Activated CD8-positive, alpha-beta memory T cell treated with anti-CD3 and anti-CD28 coated beads, Interleukin-2, amount 50 U/mL, for 1 hour (primary cell): Measurements from ENCODE around the gene TACC3.
"Not testable (repeated sequence)": the region's sequence is repeated elsewhere in the genome, so short reads cannot be mapped to it uniquely, and the experiment has no call there.

Experiments
- DNase-seq: peaks from one replicate; pipeline ENCODE4 v3.0.0-alpha.2; 2020; ENCODE audit errors: extremely low read depth

TACC3 gene

DNA sequence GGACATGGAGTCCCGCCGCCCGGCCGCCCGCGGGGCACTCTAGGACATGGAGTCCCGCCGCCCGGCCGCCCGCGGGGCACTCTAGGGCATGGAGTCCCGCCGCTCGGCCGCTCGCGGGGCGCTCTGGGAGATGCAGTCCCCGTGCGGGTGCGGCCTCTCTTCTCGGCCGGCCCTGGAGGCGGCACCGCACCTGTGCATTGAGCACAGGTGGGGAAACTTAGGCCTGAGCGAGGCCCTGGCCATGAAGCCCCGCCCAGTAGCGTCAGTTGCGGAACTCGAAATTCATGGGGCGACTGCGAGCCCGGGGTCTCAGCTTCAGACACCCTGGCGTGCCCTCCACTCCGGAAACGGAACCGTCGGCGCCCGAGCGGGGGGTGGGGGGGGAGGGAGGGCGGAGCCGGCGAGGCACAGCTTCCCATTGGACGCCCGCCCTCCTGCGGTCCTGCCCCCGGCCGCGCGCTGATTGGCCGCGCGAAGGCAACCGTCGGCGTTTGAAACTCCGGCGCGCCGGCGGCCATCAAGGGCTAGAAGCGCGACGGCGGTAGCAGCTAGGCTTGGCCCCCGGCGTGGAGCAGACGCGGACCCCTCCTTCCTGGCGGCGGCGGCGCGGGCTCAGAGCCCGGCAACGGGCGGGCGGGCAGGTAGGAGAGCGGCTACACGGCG is at the start of gene TACC3, which contains the start of gene TMEM129:
TACC3 (plus strand) TSS at position 519 of the 663 bp plus-strand sequence. CDS start 1,901 bp downstream, outside the sequence.
TMEM129 (minus strand) TSS at position 321 of the 663 bp plus-strand sequence. CDS start 486 bp downstream, outside the sequence.
- peak; percentile 87 for DNase-seq

DNA sequence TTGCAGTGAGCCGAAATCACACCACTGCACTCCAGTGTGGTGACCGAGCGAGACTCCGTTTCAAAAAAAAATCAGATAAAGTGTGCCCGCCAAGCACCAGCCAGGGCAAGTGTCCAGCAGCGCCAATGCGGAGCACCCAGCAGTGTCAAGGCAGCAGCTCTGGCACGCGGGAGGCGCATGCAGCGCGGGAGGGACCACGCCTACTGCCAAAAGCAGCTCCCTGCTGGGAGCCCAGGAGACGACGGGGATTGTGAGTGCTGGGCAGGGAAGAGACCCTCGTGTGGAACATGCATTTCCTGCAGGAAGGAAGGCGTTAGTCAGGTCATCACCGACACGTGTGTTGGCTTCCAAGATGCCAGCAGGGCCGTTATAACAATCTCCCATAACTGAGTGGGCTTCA is 47.6 kb upstream of the TACC3 start:
- DNase-seq, result no peak

DNA sequence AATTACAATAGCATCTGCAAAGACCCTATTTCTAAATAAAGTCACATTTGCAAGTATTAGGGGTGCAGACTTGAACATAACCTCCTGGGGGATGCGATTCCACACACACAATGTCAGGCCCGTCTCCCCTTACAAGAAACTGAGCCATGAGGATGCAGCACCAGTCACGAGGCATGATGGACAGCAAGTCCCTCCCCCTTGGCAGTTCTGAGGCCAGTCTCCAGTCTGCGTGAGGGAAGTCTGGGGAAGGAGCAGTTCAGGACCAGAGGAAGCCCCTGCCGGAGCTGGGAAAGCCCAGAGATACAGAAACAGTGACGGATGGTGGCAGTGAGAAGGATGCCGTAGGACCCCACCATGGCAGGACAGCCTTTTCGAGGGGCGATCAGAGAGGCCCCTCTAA is 46.6 kb upstream of the TACC3 start:
- DNase-seq, result no peak

DNA sequence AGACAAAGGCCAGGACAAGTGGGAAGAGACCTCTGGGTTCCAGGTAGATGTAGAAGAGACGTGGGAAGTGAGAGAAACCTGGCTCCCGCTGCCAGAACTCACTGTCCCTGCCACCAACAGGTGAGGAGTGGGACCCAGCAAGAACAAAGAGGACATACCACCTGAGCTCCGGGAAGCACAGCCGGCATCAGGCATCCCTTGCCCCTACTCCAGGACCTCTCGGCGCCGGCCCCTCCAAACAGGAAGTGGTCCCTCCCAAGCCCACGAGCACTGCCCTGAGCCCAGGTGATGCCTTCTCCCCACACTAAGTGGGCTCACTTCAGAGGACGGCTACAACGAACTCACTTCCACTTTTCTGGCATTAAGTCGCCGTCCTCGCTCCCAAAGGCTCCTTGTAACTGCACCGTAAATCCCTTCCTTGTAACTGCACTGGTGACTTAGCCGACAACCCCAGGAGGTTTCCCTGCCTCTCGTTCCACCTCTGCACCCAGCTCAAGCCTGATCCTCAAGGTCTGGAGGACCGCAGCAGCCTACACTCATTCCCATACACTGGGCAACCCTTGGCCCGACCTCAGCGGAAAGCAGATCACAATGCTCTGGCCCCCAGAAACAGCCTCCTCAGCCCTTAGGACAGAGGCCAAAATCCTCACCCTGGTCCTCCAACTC is 46.1 kb upstream of the TACC3 start:
- DNase-seq, result no peak

DNA sequence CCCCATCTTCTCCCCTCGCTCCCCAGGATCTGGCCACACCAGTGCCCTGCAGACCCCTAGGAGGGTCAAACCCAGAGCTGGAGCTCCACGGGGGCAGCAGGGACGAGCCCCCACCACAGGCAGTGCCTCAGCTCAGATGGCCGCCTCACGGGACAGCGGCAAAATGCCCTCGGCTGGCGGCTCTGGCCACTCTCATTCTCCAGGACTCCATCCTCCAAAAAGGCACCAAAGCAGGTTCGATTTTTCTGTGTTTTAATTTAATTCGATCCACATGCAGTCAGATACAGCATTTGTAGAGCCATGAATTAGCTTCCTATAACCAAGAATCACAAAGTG is 45.6 kb upstream of the TACC3 start:
- no peak for DNase-seq

DNA sequence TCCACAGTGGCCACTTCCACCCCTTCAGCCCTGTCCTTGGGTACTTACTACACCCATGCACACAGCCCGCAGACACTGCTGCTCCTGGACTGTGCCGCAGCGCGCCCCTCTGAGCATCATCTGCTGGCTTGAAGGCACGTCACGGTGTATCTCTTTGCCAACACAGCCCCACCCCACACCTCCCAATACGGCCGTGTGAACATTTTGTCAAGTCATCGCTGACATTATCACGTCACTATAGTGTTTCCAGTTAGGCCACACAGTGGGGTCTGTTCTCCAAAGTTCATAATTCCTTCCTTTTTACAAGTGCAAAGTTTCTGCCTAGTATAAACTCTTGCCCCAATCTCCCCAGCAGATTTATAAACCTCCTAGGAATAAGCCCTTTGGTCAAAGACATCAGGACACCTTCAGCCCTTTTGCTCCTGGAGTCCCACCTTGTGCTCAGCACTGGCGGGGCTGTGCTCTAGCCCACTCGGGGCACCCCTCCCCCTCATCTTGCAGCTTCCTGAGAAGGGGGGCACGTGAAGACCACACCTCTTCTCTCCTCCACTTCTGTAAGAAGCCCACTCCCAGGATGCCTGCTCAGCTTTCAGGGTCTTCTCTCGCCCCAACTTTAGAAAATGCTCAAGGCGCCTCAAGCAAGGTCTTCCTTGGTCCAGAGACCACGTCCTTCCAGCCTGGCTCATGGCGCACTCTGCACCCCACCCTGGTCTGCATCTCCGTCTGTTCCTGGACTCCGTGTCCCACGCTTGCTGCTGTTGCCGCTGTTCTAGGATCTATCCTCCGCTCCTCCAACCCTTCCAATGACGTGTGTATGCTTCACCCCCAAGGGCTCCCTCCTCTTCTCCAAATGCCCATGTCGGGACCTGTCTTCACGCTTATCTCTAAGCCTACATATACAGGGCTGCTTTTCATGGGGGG is 44.5 kb upstream of the TACC3 start:
- no peak for DNase-seq

DNA sequence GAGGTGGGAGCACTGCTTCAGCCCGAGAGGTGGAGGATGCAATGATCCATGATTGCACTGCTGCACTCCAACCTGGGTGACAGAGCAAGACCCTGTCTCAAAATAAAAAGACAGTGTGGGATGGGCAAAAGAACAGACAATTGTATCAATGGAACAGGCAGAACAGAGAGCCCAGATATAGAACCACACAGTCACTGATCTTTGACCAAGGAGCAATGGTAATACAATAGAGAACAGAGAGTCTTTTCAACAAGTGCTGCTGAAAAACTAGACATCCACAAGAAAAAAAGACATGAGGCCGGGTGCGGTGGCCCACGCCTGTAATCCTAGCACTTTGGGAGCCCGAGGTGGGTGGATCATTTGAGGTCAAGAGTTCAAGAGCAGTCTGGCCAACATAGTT is 43.1 kb upstream of the TACC3 start:
- no peak for DNase-seq

DNA sequence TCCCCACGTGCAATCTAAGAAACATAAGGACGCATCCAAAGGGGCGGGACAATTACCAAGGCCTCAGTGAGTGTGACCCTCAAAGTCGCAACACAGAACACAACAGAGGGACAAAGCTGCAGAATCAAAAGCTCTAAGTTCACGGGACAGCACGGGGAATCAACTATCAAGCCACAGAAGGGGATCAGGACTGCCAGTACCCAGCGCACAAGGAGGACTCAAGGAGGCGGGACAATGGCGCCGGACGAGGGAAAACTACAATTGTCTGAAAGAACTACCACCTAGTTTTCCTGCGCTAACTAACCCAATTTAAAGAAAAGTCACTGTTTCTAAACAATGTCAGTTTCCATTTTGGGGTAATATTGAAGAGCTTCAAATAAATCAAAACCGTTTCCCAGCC is 38.5 kb upstream of the TACC3 start:
- no peak for DNase-seq

DNA sequence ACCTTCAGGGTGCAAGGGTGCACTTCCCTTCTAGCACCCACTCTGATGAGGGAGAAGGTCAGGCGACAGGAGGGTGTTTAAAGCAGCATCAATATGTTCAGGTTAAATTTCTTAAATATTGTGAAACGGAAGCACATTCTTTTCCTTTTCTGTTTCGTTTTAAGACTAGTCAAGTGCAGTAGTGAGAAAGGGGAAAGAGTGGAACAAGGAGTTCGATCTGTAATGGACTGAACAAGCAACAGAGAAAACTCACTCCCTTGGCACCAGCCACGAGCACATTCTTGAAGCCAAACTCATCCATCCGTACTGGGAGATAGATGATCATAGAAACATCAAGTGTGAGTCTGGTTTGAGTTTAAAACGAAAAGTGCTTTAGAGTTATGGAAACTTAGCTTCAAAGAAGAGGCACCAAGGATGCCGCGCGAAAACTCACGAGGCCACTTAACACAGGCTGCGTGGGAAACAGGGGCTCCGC is 38.0 kb upstream of the TACC3 start:
- DNase-seq, result no peak

DNA sequence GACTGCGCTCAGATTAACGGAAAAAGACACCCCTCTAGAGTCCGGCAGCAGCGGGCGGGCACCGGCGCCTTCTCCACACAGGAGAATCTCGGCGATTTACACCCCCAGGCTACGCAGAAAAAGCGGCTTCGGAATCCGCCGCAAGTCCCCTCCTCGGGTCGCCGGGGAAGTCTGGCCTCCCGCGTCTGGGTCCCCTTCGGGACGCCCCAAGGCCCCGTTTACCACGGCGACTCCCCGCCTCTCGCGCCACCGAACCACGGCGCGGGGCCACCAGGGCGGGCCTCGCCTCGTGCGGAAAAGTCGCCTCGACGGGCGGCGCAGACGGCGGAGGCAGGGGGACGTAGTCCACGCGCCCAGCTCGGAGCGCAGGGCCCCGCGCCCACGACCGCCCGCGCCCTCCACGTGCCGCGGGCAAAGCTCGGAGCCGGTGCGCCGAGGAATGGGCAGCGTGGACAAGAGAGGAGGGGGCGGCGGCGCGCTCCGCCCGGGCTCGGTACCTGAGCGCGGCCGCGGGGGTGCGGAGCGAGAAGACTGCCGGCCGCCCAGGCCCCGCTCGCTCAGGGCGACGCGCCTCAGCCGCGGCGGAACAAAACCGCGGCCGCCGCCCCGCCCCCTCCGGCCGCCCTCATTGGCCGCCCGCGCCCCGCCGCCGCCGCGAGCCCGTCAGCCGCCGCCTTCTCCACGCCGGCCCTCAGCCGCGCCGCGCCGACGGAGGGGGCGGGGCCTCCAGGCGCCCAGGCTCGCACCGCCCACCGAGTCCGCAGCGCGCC is 37.4 kb upstream of the TACC3 start, which contains the start of gene FAM53A:
FAM53A (minus strand) TSS at position 578 of the 770 bp plus-strand sequence. CDS start 15,572 bp downstream, outside the sequence.
- no peak for DNase-seq

DNA sequence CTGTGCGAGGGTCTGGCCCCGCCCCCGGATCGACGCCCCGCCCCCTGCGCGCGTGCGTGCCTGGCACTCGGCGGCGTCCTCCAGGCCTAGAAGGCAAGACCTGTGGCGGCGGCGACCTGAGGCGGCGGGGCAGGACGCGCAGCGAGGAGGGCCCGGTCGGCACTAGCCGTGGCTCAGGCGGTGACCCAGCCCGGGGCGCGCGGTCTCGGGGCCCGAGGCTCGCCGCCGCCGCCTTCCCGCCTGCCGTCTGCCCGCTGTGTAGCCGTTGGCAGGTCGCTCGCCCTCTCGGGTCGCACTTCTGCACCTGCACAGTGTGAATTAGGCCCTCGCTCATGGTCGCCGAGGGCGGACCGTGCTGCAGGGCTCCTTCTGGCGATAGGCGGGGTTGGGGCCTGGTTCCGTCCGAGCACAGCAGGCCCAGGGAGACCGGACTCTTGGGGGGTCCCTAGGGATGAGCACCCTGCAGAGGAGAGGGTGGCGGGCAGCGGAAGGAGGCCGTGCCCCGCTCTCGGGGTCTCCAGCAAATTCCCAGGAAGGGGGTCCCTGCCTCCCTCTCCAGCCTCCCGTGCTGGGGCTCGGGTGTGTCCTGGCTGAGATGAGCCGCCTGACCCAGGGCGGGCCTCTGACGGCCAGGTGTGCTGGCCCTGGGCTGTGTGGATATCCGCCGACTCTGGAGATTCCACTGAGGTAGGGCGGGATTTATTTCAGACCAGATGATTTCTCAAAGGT is 36.7 kb upstream of the TACC3 start:
- DNase-seq, result peak; percentile 67

DNA sequence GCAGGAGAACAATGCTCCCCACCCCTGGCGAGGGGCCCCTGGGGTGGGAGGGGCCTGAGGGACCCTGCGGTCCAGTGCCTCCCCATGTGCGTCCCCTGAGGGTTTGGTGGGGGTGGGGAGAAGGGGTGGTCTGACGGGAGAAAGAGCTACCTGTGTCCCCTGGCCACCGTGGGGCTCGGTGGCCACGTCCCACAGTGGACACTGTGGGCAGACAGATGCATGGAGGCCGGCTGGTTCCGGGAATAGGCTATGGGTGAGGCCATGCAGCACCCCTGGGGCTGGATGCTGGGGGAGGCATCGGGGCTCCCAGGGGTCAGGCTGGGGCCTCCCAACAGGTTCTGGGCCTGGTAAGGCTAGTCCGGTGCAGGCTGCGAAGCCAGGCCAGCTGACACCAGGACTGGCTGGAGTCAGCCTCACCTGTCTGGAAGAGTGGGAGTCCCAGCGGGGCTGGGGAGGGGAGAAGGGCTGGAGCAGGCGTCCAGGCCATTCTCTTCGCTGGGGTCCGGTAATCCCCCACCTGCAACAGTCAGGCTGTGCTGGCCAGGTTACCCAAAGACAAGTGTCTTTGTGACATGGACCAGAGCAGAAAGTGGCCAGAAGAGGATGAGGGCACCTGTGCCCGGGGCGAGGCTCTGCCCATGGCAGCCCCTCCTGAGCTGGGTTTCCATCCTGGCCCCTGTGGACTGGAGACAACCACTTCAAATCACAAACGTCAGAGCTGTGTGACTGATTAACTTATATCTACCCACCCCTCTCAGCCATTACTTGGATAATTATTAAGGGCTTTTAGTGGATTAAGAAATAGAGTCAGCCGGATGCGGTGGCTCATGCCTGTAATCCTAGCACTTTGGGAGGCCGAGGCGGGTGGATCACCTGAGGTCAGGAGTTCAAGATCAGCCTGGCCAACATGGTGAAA is 35.8 kb upstream of the TACC3 start:
- DNase-seq, result no peak

DNA sequence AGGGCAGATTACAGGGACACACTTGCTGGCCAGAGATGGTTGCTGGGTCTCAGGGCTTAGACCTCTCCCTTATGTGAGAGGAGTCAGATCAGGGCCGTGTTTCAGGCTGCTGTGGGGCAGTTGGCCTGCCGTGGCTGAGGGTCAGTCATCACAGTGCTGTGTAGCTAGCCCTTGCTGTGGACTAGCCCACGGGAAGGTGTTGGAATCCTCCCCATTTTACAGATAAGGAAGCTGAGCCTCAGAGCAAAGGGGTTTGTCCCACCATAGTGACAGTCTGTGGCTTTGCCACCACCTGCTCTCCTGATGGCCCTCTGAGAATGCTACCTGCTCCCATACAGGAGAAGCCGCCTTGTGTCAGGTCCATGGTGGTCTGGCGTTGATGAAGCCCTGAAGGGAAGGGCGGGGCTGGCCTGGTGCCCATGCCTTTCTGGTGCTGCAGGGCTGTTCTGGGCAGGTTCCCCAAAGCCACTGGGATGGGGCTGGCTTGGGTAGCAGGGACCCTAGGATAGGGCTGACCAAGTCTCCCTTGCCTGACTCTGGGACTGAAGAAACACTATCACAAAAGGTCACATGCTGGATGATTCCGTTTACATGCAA is 34.8 kb upstream of the TACC3 start:
- no peak for DNase-seq

DNA sequence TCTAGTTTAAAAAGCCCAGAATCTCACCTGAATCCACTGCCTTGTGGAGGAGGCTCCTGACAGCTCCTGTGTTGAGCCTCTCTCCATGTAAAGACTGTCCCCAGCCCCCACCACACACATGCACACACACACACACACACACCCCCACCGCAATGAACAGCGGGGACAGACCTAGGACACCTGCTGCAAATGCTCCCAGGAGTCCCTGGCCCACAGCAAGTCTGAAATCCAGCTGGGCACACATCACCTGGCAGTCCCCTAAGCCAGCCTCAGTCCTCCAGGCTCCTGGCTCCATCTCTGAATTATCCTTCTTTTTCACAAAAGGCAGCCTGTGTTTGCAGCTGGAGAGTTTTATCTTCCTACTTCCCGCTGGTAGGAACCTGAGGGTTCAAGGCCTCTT is 30.6 kb upstream of the TACC3 start:
- no peak for DNase-seq

DNA sequence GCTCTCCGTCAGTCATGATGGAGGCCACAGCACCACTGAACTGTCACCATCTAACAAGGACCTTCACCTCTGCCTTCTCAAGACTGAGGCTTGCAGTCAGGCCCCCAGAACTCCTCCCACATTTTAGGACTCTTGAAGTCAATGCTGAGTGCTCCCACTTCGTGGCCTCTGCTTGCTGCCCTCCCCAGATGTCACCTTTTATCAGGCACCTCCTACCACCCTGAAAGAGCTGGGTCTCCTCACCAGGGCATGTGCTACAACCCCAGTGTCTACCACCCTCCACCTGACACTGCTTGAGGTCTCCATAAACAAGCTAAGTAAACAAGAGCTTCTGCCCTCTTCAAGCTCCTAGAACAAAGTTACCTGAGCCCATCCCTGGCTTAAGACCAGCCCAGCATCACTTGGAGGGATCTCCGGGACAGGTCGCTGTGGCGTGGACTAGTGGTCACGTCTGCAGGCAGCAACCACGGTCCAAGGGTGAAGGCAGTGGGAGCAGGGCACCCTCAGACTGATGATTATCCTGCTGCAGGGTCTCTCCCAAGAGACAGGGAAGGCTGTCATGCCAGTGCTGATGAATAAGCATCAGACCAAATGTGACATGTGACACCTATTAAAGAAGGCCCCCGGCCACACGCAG is 29.5 kb upstream of the TACC3 start:
- no peak for DNase-seq

DNA sequence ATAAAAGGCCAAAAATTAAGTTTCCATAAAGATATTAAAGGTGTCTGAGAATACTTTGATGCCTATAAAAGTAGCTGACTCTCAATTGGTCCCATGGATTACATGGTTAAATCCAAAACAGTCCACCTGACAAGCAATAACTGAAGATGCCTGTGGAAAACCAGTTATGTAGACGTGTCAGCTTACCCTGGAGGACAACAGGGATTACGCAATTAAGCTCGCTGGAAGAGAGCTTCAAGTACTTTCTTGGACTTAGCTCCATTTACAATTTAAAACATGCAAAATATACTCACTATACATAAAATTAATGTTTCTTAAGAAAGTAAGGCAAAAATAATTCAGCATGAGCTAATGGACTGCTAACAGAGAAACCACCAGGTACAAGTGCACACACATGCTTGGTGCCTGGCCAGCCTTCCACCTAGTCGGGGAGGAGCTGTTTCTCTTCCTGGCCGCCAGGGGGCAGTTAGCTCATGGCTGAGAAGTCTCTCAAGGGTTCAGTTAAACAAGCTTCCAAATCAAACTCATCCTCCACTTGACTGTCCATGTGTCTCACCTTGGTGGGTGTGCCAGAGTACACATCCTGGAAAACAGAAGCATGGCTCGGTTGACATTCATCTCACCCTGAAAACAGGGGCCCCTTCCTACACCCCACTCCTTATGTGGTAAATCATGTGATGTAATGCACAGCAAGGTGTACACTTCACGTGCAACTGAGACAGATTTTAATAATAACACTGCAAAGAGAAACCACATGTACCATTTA is 28.0 kb upstream of the TACC3 start:
- DNase-seq, result no peak

DNA sequence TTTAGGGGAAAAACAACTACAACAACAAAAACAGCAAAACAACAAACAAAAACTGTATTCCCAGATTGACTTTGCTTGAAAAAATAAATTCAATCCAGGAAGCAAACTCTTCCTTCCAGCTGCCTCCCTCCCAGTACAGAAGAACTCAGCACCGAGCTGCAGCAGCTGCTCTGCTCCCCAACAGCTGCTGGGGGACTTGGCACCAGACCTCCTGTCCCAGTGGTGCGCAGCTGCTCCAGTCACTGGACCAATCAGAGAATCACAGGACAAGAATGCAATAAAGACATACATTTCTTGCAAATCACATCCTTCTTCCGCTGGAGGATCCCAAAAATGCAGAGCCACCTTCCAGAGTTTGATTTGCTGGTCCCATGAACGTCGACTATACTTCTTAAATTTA is 25.4 kb upstream of the TACC3 start:
- DNase-seq, result no peak

DNA sequence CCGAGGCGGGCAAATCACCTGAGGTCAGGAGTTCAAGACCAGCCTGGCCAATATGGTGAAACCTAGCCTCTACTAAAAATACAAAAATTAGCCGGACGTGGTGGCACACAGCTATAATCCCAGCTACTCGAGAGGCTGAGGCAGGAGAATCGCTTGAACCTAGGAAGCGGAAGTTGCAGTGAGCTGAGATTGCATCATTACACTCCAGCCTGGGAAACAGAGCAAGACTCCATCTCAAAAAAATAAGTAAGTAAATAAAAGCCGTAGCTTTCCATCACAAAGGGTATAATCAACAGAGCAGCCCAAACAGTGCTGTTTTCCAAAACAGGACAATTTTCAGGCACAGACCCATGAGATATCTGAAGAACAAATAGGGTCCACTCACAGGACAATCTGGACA is 19.6 kb upstream of the TACC3 start:
- not testable (repeated sequence) for DNase-seq
